Fibroblast of skin of left quadriceps (primary cell): ENCODE data around the gene APLP2.
"Not testable (repeated sequence)": the region's sequence is repeated elsewhere in the genome, so short reads cannot be mapped to it uniquely, and the experiment has no call there.

Experiments used
- DNase-seq, 2 experiments: peaks; one replicate each; pipeline ENCODE4 v3.0.0-alpha.2; 2013; ENCODE audit warnings: low read depth in 2 of 2

APLP2 gene

GRCh38 chr11:130193551-130193950 is 123.9 kb downstream of the APLP2 start:
- not testable (repeated sequence) for DNase-seq
